H1 (cell line): ENCODE results near the gene ADARB2. TPM values are rescaled to one million over a fixed set of nuclear protein-coding genes. Genes with fewer than 3 reads are reported as not detected.

ENCODE experiments used
- SIN3A ChIP-seq, 2 experiments: IDR thresholded peaks in 1 of 2; conservative IDR thresholded peaks in 1 of 2; 2 replicates each; pipeline ENCODE4 v1.6.1; 2011 to 2012; ENCODE audit warnings: low read length in 2 of 2, improper control_type of control experiment in 1 of 2, low read depth in 1 of 2, mild to moderate bottlenecking in 1 of 2
- polyA plus RNA-seq, 7 experiments: library from polyadenylated mRNA; depleted of rRNA in 3 of 7; stranded (reverse) in 5 of 7; unstranded in 2 of 7; fragments of >200 nt in 5 of 7; fragments of 200-250 nt in 2 of 7; gene quantifications; 1 replicate in 5 of 7; 2 replicates in 1 of 7; 4 replicates in 1 of 7; pipeline versions ENCODE4 v1.2.1 to v1.2.3, GENCODE V29; 2011 to 2013; ENCODE audit warnings: missing spikeins in 2 of 7, mixed read lengths in 2 of 7
- total RNA-seq: library from RNA; stranded (reverse); fragmentation: NEBNext Ultra II Directional; extraction: Animal tissue kit (Norgen Biotek cat#: 25700); gene quantifications from 2 replicates; pipeline ENCODE4 v1.2.1, GENCODE V29; 2021

The ADARB2 gene
- total and polyA plus RNA-seq, 2 of the 8 experiments (the other 6 are each of a cell fraction or from before 2014, with no cell fraction given), result 2.2 to 2.8 TPM

DNA sequence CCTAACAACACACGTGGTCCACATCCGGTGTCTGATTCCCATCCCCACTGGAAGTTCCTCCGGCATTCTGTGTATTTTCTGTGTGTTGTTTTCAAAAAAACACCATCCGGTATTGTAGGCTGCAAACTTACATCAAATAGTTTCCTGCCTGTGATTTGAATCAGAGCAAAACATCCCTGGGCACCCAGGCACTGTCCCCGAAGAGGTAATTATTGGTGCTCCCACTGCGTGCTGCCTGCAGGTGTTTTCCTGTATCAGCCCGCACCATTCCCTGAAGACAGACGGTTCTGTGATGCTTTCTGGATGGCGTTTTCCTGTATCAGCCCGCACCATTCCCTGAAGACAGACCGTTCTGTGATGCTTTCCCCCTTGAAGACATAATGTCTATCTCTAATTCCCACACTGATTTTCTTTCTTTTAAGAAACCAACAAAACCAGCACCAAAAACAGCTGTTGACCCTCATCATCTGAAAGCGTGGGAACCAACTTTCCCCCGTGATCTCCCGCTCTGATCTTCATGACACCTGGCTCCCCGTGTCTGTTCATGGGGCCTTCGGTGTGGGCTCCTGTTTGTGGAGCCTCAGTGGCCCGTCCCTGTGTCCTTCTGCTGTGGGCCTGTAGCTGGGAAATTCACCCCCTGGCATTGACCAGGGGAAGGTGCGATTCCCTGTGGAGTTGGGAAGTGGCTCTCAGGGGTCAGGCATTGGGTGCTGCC lies 205.3 kb downstream of the ADARB2 start (continued):
- TF ChIP-seq SIN3A (conservative IDR thresholded peaks at IDR 0.05 in 1 of 2, IDR thresholded peaks at IDR 0.05 in 1 of 2; ENCODE audit: low read depth in 1 of 2, low read length in 2 of 2), result no peak
- TF ChIP-seq, all 59 proteins: peak for 0
